MM.1S (cell line): ENCODE data around the gene CD48.

Experiments
- DNase-seq: peaks from one replicate; pipeline ENCODE4 v3.0.0-alpha.2; 2015
- H2AFZ ChIP-seq: fragments of 300-600 bp; sonication (generic); 2 replicates; pipeline ENCODE4 v1.6.0; 2016; ENCODE audit warnings: antibody characterized with exemption, low read length
- H3F3A ChIP-seq: fragments of 300-600 bp; sonication (generic); 2 replicates; pipeline ENCODE4 v1.6.1; 2016; ENCODE audit warnings: mild to moderate bottlenecking, antibody characterized with exemption, low read length, moderate library complexity, mixed read lengths; ENCODE audit not compliant: insufficient read depth
- H3K27ac ChIP-seq: fragments of 300-600 bp; sonication (generic); 2 replicates; pipeline ENCODE4 v1.5.1; 2016; ENCODE audit warnings: mild to moderate bottlenecking, low read length
- H3K27me3 ChIP-seq: fragments of 300-600 bp; sonication (generic); replicated peaks from 2 replicates; pipeline ENCODE4 v1.6.0; 2016; ENCODE audit warnings: low read length; ENCODE audit not compliant: insufficient read depth
- H3K36me3 ChIP-seq: fragments of 300-600 bp; sonication (generic); replicated peaks from 2 replicates; pipeline ENCODE4 v1.6.1; 2016; ENCODE audit warnings: mild to moderate bottlenecking, low read length, mixed read lengths; ENCODE audit not compliant: insufficient read depth
- H3K4me1 ChIP-seq: fragments of 300-600 bp; sonication (generic); 2 replicates; pipeline ENCODE4 v1.6.1; 2016; ENCODE audit warnings: low read length, mixed read lengths
- H3K4me2 ChIP-seq: fragments of 300-600 bp; sonication (generic); 2 replicates; pipeline ENCODE4 v1.6.0; 2016; ENCODE audit warnings: low read depth, low read length
- H3K4me3 ChIP-seq: fragments of 300-600 bp; sonication (generic); 2 replicates; pipeline ENCODE4 v1.5.1; 2016; ENCODE audit warnings: low read length, mixed read lengths
- H3K79me2 ChIP-seq: fragments of 300-600 bp; sonication (generic); 2 replicates; pipeline ENCODE4 v1.6.1; 2016; ENCODE audit warnings: mixed run types, low read length, mixed read lengths
- H3K9ac ChIP-seq: fragments of 300-600 bp; sonication (generic); 2 replicates; pipeline ENCODE4 v1.6.1; 2016; ENCODE audit warnings: low read length, mixed read lengths
- H3K9me2 ChIP-seq: fragments of 300-600 bp; sonication (generic); replicated peaks from 2 replicates; pipeline ENCODE4 v1.6.1; 2016; ENCODE audit warnings: mild to moderate bottlenecking, low read length, mixed read lengths; ENCODE audit not compliant: insufficient read depth
- H3K9me3 ChIP-seq: fragments of 300-600 bp; sonication (generic); replicated peaks from 2 replicates; pipeline ENCODE4 v1.6.1; 2016; ENCODE audit warnings: mild to moderate bottlenecking, low read length, mixed read lengths; ENCODE audit not compliant: insufficient read depth
- H4K20me1 ChIP-seq: fragments of 300-600 bp; sonication (generic); 2 replicates; pipeline ENCODE4 v1.6.1; 2016; ENCODE audit warnings: mild to moderate bottlenecking, low read length, moderate library complexity, mixed read lengths; ENCODE audit not compliant: insufficient read depth
- EZH2 ChIP-seq: fragments of 300-600 bp; sonication (generic); optimal IDR thresholded peaks from 2 replicates; pipeline ENCODE3; 2017; ENCODE audit warnings: low read depth, mild to moderate bottlenecking, antibody characterized with exemption, low read length, mixed read lengths
- EZH2phosphoT487 ChIP-seq: fragments of 300-600 bp; sonication (generic); IDR thresholded peaks from 2 replicates; pipeline ENCODE4 v1.6.1; 2018; ENCODE audit warnings: antibody characterized with exemption, low read length
- TF ChIP-seq, protein P1 (sequence below): fragments of 300-600 bp; sonication (generic); IDR thresholded peaks from 2 replicates; pipeline ENCODE4 v1.5.1; 2016; ENCODE audit warnings: antibody characterized with exemption, low read length, mixed read lengths

Gene CD48

GRCh38 chr1:160641323-160642280 is 70.0 kb downstream of the CD48 start:
- no peak overlapping the region for H3K4me3 ChIP-seq
- H3K79me2 ChIP-seq: no peaks in the 10 kb centered on the region
- DNase-seq: no peak
- no peak overlapping the region for H3K27ac ChIP-seq
- no peak overlapping the region for H3K4me2 ChIP-seq
- H3K36me3 ChIP-seq: no peaks in the 10 kb centered on the region
- H3K9me2 ChIP-seq: no peaks in the 10 kb centered on the region
- H4K20me1 ChIP-seq: no peaks in the 10 kb centered on the region
- no peak for TF ChIP-seq EZH2phosphoT487
- TF ChIP-seq EZH2: no peak
- TF ChIP-seq, protein P1, sequence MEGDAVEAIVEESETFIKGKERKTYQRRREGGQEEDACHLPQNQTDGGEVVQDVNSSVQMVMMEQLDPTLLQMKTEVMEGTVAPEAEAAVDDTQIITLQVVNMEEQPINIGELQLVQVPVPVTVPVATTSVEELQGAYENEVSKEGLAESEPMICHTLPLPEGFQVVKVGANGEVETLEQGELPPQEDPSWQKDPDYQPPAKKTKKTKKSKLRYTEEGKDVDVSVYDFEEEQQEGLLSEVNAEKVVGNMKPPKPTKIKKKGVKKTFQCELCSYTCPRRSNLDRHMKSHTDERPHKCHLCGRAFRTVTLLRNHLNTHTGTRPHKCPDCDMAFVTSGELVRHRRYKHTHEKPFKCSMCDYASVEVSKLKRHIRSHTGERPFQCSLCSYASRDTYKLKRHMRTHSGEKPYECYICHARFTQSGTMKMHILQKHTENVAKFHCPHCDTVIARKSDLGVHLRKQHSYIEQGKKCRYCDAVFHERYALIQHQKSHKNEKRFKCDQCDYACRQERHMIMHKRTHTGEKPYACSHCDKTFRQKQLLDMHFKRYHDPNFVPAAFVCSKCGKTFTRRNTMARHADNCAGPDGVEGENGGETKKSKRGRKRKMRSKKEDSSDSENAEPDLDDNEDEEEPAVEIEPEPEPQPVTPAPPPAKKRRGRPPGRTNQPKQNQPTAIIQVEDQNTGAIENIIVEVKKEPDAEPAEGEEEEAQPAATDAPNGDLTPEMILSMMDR: no peak
- no peak overlapping the region for H3K9ac ChIP-seq
- H3F3A ChIP-seq: no peaks in the 10 kb centered on the region
- H3K9me3 ChIP-seq: no peaks in the 10 kb centered on the region
- H2AFZ ChIP-seq: no peak overlapping the region
- peaks cover 13% of the 10 kb centered on the region for H3K4me1 ChIP-seq
- H3K27me3 ChIP-seq: no peaks in the 10 kb centered on the region

DNA sequence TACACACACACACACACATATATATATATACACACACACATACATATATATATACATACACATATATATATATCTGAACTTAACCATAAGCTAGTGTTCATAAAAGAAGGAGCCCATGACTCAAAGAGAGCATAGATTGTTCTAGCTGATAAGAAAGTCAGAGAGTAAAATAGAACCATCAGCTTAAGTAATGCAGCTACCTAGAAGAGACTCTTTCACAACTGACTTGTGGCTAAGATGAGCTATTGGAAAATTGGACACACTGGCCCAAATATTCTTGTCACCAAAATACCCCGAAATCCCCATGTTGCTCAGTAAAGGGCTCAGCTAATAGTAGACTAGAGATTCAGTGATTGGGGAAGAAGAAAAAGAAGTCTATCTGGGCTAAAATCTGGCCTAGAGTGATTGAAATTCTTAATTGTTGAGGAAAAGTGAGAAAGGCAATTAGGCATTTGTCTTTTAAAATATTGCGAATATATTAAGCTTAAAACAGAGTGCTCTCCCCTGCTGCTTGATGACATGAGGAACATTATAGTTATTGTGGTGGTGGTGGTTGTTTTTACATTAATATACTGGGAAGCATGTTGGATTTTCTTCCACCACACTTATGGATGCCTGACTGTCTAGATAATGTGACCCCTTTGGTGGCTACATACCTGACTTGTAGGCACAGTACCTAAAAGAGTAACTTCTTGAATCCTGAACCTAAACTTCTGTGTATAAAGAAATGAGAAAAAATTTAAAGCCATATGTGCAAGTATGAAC is 71.1 kb downstream of the CD48 start:
- H4K20me1 ChIP-seq: no peaks in the 10 kb centered on the region
- H3K4me2 ChIP-seq: no peak overlapping the region
- H3K9me2 ChIP-seq: no peaks in the 10 kb centered on the region
- H3K27me3 ChIP-seq: no peaks in the 10 kb centered on the region
- H3K9ac ChIP-seq: no peak overlapping the region
- no peak for DNase-seq
- H3K27ac ChIP-seq: no peak overlapping the region
- no peaks in the 10 kb centered on the region for H3K79me2 ChIP-seq
- H3K4me3 ChIP-seq: no peak overlapping the region
- H3F3A ChIP-seq: no peaks in the 10 kb centered on the region
- H3K36me3 ChIP-seq: no peaks in the 10 kb centered on the region
- H3K9me3 ChIP-seq: no peaks in the 10 kb centered on the region
- TF ChIP-seq, protein P1: no peak
- TF ChIP-seq EZH2 (no peak), EZH2phosphoT487 (no peak)
- peaks cover 13% of the 10 kb centered on the region for H3K4me1 ChIP-seq
- no peak overlapping the region for H2AFZ ChIP-seq

DNA sequence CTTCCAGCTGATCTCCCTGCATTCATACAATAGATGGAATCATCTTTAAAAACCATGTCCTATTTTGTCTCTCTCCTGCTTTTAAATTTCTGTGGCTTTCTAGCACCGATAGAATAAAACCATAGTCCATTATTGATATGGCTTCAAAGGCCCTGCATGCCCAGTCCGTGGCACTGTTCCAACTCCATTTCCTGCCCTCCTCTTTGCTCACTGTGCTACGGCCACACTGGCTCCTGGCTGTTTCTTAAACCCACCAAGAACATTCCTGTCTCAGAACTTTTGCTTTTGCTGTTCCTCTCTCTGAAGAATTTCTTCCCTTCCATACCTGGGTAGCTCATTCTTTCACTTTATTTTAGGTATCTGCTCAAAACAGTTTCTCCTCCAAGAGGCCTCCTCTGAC is 72.0 kb downstream of the CD48 start:
- Histone ChIP-seq H3K9me2 (no peaks in the 10 kb centered on the region), H3K79me2 (no peaks in the 10 kb centered on the region), H3K4me1 (peaks cover 13% of the 10 kb centered on the region), H3K9me3 (no peaks in the 10 kb centered on the region), H3K9ac (no peak overlapping the region), H3K27ac (no peak overlapping the region), H3K4me2 (no peak overlapping the region), H3K27me3 (no peaks in the 10 kb centered on the region), H3K36me3 (no peaks in the 10 kb centered on the region), H2AFZ (no peak overlapping the region), H3F3A (no peaks in the 10 kb centered on the region), H4K20me1 (no peaks in the 10 kb centered on the region), H3K4me3 (no peak overlapping the region)
- no peak for TF ChIP-seq EZH2
- TF ChIP-seq, protein P1: no peak
- TF ChIP-seq EZH2phosphoT487: no peak
- DNase-seq: no peak
